GM12801 (cell line): Measurements from ENCODE around the gene GYS2.

ENCODE experiments used
- CTCF ChIP-seq: IDR thresholded peaks from one replicate; pipeline ENCODE4 v1.5.1; 2011; ENCODE audit warnings: control low read depth; ENCODE audit not compliant: insufficient read length; ENCODE audit errors: extremely low read depth

GYS2 gene

GRCh38 chr12:21518451-21518850 lies 86.2 kb downstream of the GYS2 start:
- TF ChIP-seq CTCF, result no peak

- TF ChIP-seq CTCF, result no peak
Observed at GRCh38 chr12:21516281-21516680, 88.4 kb downstream of the GYS2 start.

- no peak for TF ChIP-seq CTCF
Observed at GRCh38 chr12:21509768-21510167, 94.9 kb downstream of the GYS2 start.

GRCh38 chr12:21507849-21508248 lies 96.8 kb downstream of the GYS2 start:
- TF ChIP-seq CTCF, result no peak

GRCh38 chr12:21505888-21506287 lies 98.8 kb downstream of the GYS2 start:
- TF ChIP-seq CTCF, result no peak

- no peak for TF ChIP-seq CTCF
Observed at GRCh38 chr12:21502872-21503271, 101.8 kb downstream of the GYS2 start.

- TF ChIP-seq CTCF, result no peak
Observed at GRCh38 chr12:21502164-21502496, 102.5 kb downstream of the GYS2 start.
